ENCODE results near the gene SNF8.

SNF8 gene

DNA sequence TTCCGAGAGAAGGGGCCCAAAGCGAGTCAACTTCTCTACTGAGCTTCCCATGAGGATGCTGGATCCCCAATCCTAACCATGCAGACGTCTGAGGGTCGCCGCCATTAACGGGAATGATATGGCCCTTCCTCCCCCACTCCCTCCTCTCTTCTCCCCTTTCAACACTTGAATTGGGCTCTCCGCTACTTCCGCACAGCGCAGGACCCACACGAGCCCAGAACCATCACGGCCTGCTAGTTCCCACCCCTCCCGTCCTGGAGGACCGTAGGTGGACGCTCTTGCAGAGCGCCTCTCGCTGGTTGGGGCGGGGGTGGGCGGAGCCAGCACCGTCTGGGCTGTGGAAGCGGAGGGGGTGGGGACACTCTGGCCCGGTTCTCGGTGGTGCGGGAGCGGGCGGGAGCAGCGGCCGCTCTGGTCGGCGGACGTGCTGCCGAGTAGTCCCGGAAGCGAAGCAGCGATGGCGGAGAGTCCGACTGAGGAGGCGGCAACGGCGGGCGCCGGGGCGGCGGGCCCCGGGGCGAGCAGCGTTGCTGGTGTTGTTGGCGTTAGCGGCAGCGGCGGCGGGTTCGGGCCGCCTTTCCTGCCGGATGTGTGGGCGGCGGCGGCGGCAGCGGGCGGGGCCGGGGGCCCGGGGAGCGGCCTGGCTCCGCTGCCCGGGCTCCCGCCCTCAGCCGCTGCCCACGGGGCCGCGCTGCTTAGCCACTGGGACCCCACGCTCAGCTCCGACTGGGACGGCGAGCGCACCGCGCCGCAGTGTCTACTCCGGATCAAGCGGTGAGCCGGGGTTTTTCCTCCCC is 36.4 kb downstream of the SNF8 start, which contains the start of gene UBE2Z:
Gene UBE2Z, plus strand, starts transcription at position 361 of the 797 bp plus-strand sequence. Its CDS starts 97 bp downstream, at position 458.
- DNase-seq (ENCODE audit: low read depth) = peak; percentile 97
- TF ChIP-seq, protein P1, sequence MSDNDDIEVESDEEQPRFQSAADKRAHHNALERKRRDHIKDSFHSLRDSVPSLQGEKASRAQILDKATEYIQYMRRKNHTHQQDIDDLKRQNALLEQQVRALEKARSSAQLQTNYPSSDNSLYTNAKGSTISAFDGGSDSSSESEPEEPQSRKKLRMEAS (IDR thresholded peaks at IDR 0.05; ENCODE audit: low read depth, low read length) = peak; percentile 54; the same call in 1 of the 2 replicates
- peak; percentile 83 for TF ChIP-seq POLR2A (IDR thresholded peaks at IDR 0.05; ENCODE audit: extremely low read depth, insufficient read length)
- TF ChIP-seq, protein P2, sequence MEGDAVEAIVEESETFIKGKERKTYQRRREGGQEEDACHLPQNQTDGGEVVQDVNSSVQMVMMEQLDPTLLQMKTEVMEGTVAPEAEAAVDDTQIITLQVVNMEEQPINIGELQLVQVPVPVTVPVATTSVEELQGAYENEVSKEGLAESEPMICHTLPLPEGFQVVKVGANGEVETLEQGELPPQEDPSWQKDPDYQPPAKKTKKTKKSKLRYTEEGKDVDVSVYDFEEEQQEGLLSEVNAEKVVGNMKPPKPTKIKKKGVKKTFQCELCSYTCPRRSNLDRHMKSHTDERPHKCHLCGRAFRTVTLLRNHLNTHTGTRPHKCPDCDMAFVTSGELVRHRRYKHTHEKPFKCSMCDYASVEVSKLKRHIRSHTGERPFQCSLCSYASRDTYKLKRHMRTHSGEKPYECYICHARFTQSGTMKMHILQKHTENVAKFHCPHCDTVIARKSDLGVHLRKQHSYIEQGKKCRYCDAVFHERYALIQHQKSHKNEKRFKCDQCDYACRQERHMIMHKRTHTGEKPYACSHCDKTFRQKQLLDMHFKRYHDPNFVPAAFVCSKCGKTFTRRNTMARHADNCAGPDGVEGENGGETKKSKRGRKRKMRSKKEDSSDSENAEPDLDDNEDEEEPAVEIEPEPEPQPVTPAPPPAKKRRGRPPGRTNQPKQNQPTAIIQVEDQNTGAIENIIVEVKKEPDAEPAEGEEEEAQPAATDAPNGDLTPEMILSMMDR (IDR thresholded peaks at IDR 0.05; ENCODE audit: low read depth, low read length) = peak; percentile 14
- peak; percentile 70 for TF ChIP-seq MYC (IDR thresholded peaks at IDR 0.05; ENCODE audit: low read depth, low read length)
- peak within 1 kb of the TSS; percentile 91 for H3K4me3 ChIP-seq (ENCODE audit: low read depth, low read length)

DNA sequence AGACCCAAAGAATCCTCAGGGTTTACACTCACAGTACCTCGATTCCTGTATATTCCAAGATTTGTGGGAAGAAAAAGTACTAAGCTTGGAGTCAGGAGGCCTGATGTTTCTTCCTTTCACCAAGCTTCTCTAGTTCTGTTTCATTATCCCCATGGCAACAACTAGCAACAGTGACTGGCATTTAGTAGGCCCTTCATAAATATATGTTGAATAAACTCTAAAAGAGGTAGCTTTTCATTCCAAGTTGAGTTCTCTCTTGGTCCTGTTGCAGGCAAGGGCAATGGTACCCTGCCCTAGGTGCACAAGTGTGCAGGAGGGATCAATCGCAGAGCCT is 37.0 kb downstream of the SNF8 start:
- no peak for TF ChIP-seq POLR2A (IDR thresholded peaks at IDR 0.05; ENCODE audit: extremely low read depth, insufficient read length)
- no peak for TF ChIP-seq MYC (IDR thresholded peaks at IDR 0.05; ENCODE audit: low read depth, low read length)
- TF ChIP-seq, protein P2 (IDR thresholded peaks at IDR 0.05; ENCODE audit: low read depth, low read length) = no peak
- TF ChIP-seq, protein P1 (IDR thresholded peaks at IDR 0.05; ENCODE audit: low read depth, low read length) = no peak
- H3K4me3 ChIP-seq (ENCODE audit: low read depth, low read length) = peak overlapping the region; percentile 91
- DNase-seq (ENCODE audit: low read depth) = no peak

DNA sequence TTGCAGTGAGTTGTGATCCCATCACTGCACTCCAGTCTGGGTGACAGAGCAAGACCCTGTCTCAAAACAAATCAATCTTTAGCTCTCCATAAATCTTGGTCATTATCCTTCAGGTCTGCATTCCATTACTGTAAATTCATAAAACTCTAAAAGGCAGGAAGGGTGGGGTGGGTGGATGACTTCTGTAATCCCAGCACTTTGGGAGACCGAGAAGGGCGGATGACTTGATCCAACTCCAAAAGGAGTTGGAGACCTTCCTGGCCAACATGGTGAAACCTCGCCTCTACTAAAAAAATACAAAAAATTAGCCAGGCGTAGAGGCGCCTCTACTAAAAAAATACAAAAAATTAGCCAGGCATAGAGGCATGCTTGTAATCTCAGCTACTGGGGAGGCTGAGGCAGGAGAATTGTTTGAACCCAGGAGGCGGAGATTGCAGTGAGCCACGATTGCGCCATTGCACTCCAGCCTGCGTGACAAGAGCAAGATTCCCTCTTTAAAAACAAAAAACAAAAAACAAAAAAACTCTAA is 38.6 kb downstream of the SNF8 start:
- no peak overlapping the region for H3K4me3 ChIP-seq (ENCODE audit: low read depth, low read length)
- TF ChIP-seq POLR2A (IDR thresholded peaks at IDR 0.05; ENCODE audit: extremely low read depth, insufficient read length) (no peak), MYC (IDR thresholded peaks at IDR 0.05; ENCODE audit: low read depth, low read length) (no peak)
- TF ChIP-seq, protein P1 (IDR thresholded peaks at IDR 0.05; ENCODE audit: low read depth, low read length) = no peak
- TF ChIP-seq, protein P2 (IDR thresholded peaks at IDR 0.05; ENCODE audit: low read depth, low read length) = no peak
- DNase-seq (ENCODE audit: low read depth) = no peak

DNA sequence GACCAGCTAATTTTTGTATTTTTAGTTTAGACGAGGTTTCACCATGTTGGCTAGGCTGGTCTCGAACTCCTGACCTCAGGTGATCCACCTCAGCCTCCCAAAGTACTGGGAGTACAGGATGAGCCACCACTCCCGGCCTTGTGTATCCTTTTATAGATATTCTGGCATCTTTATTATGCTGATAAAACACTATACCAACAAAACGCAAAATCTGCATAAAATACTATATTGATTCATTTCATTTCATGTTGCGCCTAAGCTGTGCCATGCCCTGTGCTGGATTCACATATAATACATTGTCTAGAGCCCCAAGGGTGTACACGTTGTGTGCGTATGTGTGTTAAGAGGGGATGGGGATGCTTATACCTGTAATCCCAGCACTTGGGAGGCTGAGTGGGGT is 40.2 kb downstream of the SNF8 start:
- TF ChIP-seq MYC (IDR thresholded peaks at IDR 0.05; ENCODE audit: low read depth, low read length) (no peak), POLR2A (IDR thresholded peaks at IDR 0.05; ENCODE audit: extremely low read depth, insufficient read length) (no peak)
- TF ChIP-seq, protein P2 (IDR thresholded peaks at IDR 0.05; ENCODE audit: low read depth, low read length) = no peak
- TF ChIP-seq, protein P1 (IDR thresholded peaks at IDR 0.05; ENCODE audit: low read depth, low read length) = no peak
- DNase-seq (ENCODE audit: low read depth) = no peak
- H3K4me3 ChIP-seq (ENCODE audit: low read depth, low read length) = no peak overlapping the region

DNA sequence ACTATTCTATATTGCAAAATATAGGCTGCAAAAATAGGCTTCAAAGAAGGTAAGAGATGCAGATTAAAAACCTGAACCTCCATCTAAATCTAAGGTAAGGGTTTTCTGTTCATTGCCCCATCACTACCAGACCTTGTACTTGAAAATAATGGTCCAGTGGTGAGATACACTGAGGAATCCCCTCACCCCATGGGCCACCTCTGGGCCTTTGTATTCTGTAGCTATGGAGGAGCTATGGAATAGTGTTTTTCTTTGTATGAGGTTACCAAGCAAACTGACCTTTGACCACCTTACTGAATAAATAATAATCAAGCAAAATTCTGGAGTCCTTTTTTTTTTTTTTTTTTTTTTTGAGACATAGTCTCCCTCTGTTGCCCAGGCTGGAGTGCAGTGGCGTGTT is 41.2 kb downstream of the SNF8 start:
- TF ChIP-seq, protein P2 (IDR thresholded peaks at IDR 0.05; ENCODE audit: low read depth, low read length) = no peak
- TF ChIP-seq, protein P1 (IDR thresholded peaks at IDR 0.05; ENCODE audit: low read depth, low read length) = no peak
- no peak for TF ChIP-seq POLR2A (IDR thresholded peaks at IDR 0.05; ENCODE audit: extremely low read depth, insufficient read length)
- no peak for TF ChIP-seq MYC (IDR thresholded peaks at IDR 0.05; ENCODE audit: low read depth, low read length)
- no peak for DNase-seq (ENCODE audit: low read depth)
- H3K4me3 ChIP-seq (ENCODE audit: low read depth, low read length) = no peak overlapping the region
